ENCODE measurements around the gene CPA4.
"Not testable (repeated sequence)": the region's sequence is repeated elsewhere in the genome, so short reads cannot be mapped to it uniquely, and the experiment has no call there.

Gene CPA4, protein sequence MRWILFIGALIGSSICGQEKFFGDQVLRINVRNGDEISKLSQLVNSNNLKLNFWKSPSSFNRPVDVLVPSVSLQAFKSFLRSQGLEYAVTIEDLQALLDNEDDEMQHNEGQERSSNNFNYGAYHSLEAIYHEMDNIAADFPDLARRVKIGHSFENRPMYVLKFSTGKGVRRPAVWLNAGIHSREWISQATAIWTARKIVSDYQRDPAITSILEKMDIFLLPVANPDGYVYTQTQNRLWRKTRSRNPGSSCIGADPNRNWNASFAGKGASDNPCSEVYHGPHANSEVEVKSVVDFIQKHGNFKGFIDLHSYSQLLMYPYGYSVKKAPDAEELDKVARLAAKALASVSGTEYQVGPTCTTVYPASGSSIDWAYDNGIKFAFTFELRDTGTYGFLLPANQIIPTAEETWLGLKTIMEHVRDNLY

DNA sequence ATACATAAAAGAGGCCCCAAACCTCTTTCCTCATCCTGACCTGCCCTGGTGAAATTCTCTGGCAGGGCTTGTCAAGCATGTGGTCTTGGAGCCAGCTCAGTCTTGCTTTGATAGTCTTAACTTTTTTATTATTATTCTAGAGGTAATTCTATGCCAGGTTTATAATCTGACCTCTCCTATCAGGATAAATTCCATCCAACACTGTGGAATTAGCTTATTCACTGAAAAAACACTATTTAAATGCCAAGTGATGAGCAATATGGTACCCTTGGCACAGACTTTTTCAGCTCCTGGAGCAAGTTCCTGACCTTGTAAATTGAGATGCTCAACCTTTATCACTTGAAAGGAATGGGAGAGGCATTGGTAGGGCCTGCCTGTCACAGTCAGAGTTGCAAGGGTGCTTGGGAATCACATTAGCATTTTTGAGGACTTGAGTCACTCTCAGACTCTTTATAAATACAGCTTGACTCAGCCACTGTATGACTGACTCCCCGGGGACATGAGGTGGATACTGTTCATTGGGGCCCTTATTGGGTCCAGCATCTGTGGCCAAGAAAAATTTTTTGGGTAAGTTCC, at the start of gene CPA4:
CPA4 (plus strand) TSS at position 480 of the 576 bp plus-strand sequence; CDS start at position 500, 20 bp downstream.
- CTCF ChIA-PET, result interaction anchor here (0.9 to 2.2 kb wide), 6 partner anchors 10 to 52 kb away, joined by 3 to 8 read pairs (median 3); no protein-coding TSS in a partner anchor
- POLR2A ChIA-PET, result no interaction called here
- TF ChIP-seq, protein P1, sequence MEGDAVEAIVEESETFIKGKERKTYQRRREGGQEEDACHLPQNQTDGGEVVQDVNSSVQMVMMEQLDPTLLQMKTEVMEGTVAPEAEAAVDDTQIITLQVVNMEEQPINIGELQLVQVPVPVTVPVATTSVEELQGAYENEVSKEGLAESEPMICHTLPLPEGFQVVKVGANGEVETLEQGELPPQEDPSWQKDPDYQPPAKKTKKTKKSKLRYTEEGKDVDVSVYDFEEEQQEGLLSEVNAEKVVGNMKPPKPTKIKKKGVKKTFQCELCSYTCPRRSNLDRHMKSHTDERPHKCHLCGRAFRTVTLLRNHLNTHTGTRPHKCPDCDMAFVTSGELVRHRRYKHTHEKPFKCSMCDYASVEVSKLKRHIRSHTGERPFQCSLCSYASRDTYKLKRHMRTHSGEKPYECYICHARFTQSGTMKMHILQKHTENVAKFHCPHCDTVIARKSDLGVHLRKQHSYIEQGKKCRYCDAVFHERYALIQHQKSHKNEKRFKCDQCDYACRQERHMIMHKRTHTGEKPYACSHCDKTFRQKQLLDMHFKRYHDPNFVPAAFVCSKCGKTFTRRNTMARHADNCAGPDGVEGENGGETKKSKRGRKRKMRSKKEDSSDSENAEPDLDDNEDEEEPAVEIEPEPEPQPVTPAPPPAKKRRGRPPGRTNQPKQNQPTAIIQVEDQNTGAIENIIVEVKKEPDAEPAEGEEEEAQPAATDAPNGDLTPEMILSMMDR (IDR thresholded peaks at IDR 0.05; ENCODE audit: control extremely low read depth, extremely low read depth, low read depth, missing control alignments), result no peak
- DNase-seq (ENCODE audit: extremely low spot score), result no peak

- CTCF ChIA-PET, result interaction anchor here (0.8 to 2.2 kb wide), 9 partner anchors 8 to 514 kb away, joined by 3 to 9 read pairs (median 4); partner anchors contain the start of gene TMEM209
- DNase-seq (ENCODE audit: extremely low spot score); POLR2A ChIA-PET: not testable (repeated sequence)
Observed at GRCh38 chr7:130243486-130243885, 49.5 kb upstream of the CPA4 start.

DNA sequence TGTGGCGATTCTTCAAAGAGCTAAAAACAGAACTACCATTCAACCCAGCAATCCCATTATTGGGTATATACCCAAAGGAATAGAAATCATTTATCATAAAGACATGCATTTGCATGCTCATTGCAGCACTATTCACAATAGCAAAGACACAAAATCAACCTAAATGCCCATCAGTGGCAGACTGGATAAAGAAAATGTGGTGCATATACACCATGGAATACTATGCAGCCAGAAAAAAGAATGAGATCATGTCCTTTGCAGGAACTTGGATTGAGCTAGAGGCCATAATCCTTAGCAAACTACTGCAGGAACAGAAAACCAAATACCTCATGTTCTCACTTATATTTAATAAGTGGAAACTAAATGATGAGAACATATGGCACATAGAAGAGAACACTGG, 46.5 kb upstream of the CPA4 start:
- POLR2A ChIA-PET; DNase-seq (ENCODE audit: extremely low spot score): not testable (repeated sequence)
- CTCF ChIA-PET, result interaction anchor here (0.9 to 1.5 kb wide), 5 partner anchors 10 to 476 kb away, joined by 3 to 5 read pairs (median 3); no protein-coding TSS in a partner anchor

GRCh38 chr7:130248842-130249241, 44.1 kb upstream of the CPA4 start:
- CTCF ChIA-PET; POLR2A ChIA-PET; DNase-seq (ENCODE audit: extremely low spot score): not testable (repeated sequence)

GRCh38 chr7:130249626-130250025, 43.3 kb upstream of the CPA4 start:
- POLR2A ChIA-PET, CTCF ChIA-PET: not testable (repeated sequence)

GRCh38 chr7:130254555-130254954, 38.4 kb upstream of the CPA4 start:
- CTCF ChIA-PET, result interaction anchor here (1.4 kb wide), 1 partner anchor 11 kb away, joined by 4 read pairs; no protein-coding TSS in a partner anchor
- POLR2A ChIA-PET, result no interaction called here
- DNase-seq (ENCODE audit: extremely low spot score), result no peak
- TF ChIP-seq, protein P1 (IDR thresholded peaks at IDR 0.05; ENCODE audit: control extremely low read depth, extremely low read depth, low read depth, missing control alignments), result no peak

More at GRCh38 chr7:130249626-130250025, 43.3 kb upstream of the CPA4 start:
- not testable (repeated sequence) for DNase-seq (ENCODE audit: extremely low spot score)

GRCh38 chr7:130256704-130257103, 36.3 kb upstream of the CPA4 start:
- DNase-seq (ENCODE audit: extremely low spot score), result no peak
- CTCF ChIA-PET, result interaction anchor here (1.2 to 1.6 kb wide), 2 partner anchors 32 to 501 kb away, joined by 3 read pairs; no protein-coding TSS in a partner anchor
- TF ChIP-seq, protein P1 (IDR thresholded peaks at IDR 0.05; ENCODE audit: control extremely low read depth, extremely low read depth, low read depth, missing control alignments), result no peak
- POLR2A ChIA-PET, result no interaction called here

- TF ChIP-seq, protein P1 (IDR thresholded peaks at IDR 0.05; ENCODE audit: control extremely low read depth, extremely low read depth, low read depth, missing control alignments), result no peak
- ChIA-PET CTCF (interaction anchor here (1.3 kb wide), 1 partner anchor 39 kb away, joined by 3 read pairs; no protein-coding TSS in a partner anchor), POLR2A (no interaction called here)
- DNase-seq (ENCODE audit: extremely low spot score), result no peak
Observed at GRCh38 chr7:130258494-130259078, 34.4 kb upstream of the CPA4 start.

Measured in GM10248 (cell line).